Measurements from ENCODE around the gene ALDH8A1. TPM values are rescaled to one million over a fixed set of nuclear protein-coding genes. Genes with fewer than 3 reads are reported as not detected.

The ALDH8A1 gene
- polyA plus RNA-seq, 1 of the 3 experiments (the other 2 are of a cell fraction), result 0.25 TPM

DNA sequence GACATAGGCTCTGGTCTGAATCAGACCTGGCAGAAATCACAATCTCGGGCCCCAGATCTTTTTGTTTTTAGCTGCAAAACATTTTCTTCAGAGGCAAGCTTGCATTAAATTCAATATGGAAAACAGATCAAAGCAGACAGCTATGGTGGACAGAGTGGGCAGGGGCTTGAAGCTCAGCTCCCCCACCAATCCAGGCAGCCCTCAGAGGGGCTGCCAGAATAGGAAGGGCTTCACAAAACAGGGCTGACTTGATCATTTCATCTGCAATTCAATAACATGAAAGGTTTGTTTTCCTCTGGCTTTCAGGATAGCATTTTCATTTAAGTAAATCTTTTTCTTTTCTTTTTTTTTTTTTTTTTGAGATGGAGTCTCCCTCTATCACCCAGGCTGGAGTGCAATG is 49.2 kb upstream of the ALDH8A1 start (continued):
- TF ChIP-seq ZBTB33 (IDR thresholded peaks at IDR 0.05; ENCODE audit: borderline replicate concordance, low read depth) (no peak), NFIC (IDR thresholded peaks at IDR 0.05; ENCODE audit: borderline replicate concordance) (no peak), POLR2AphosphoS5 (IDR thresholded peaks at IDR 0.05; ENCODE audit: low read depth, low read length) (no peak), CHD2 (IDR thresholded peaks at IDR 0.05; ENCODE audit: low read length, partially characterized antibody) (no peak), ELF1 (IDR thresholded peaks at IDR 0.05) (no peak), MEF2A (IDR thresholded peaks at IDR 0.05; ENCODE audit: borderline replicate concordance, low read depth) (no peak), GATA2 (CRISPR knock-in tag; IDR thresholded peaks at IDR 0.05) (no peak), RAD21 (IDR thresholded peaks at IDR 0.05; ENCODE audit: low read length) (no peak), TCF12 (IDR thresholded peaks at IDR 0.05) (no peak)

DNA sequence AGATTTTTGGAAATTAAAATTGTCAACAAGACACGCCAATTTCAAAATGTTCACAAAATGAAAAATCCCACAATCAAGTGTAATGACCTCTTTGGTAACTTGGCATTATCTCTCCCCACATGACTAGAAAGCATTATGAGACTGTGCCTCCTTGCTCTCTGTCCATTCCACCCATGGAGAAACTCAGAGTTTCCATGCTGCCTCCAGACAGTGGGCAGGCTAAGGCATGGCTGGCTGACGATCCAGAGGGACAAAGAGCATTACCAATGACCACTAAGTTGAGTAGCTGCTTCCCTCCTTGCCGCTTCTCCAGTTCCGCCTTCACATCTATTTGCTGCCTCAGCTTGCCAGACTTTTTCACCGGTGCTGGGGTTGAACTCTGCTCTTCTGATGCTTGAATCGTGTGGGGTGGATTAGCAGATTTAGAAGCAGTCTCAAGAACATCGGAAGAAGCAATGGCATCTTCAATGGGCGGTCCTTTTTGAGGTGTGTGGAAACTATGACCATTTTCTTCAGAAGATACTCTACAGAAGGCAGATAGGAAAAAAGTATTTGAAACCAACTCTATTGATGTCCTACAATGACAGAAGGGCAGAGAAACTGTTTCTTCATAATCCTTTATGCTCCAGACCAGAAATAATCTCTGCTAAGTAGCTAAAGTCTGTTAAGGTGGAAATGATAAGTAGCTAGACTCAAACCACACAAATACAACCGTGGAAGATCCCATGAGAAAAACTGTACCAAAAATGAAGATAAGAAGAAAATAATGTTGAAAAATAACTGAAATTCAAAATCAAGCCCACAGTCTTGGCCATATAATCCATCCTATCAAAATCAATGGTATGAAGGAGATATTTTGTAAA is 47.5 kb upstream of the ALDH8A1 start:
- TF ChIP-seq TEAD4 (IDR thresholded peaks at IDR 0.05; ENCODE audit: borderline replicate concordance, insufficient read depth) (no peak), GATA2 (CRISPR knock-in tag; IDR thresholded peaks at IDR 0.05) (no peak), MAX (IDR thresholded peaks at IDR 0.05; ENCODE audit: low read depth) (no peak), ZBTB33 (IDR thresholded peaks at IDR 0.05; ENCODE audit: borderline replicate concordance, low read depth) (no peak), EZH2phosphoT487 (IDR thresholded peaks at IDR 0.05; ENCODE audit: borderline replicate concordance, low read depth) (no peak), TCF12 (IDR thresholded peaks at IDR 0.05) (no peak), USF2 (IDR thresholded peaks at IDR 0.05; ENCODE audit: borderline replicate concordance, low read depth, low read length) (no peak), MXI1 (IDR thresholded peaks at IDR 0.05; ENCODE audit: low read depth, low read length) (no peak), FOSL2 (IDR thresholded peaks at IDR 0.05; ENCODE audit: borderline replicate concordance, low read depth) (no peak), SIN3A (IDR thresholded peaks at IDR 0.05; ENCODE audit: borderline replicate concordance, low read depth, low read length) (no peak), JUND (IDR thresholded peaks at IDR 0.05) (no peak), CHD2 (IDR thresholded peaks at IDR 0.05; ENCODE audit: low read length, partially characterized antibody) (no peak), TAF1 (IDR thresholded peaks at IDR 0.05; ENCODE audit: borderline replicate concordance, low read depth, low read length) (no peak), RCOR1 (IDR thresholded peaks at IDR 0.05; ENCODE audit: low read length) (no peak), IRF3 (IDR thresholded peaks at IDR 0.05; ENCODE audit: low read depth, low read length) (no peak), GABPA (IDR thresholded peaks at IDR 0.05; ENCODE audit: low read depth) (no peak)
- TF ChIP-seq, protein P1, sequence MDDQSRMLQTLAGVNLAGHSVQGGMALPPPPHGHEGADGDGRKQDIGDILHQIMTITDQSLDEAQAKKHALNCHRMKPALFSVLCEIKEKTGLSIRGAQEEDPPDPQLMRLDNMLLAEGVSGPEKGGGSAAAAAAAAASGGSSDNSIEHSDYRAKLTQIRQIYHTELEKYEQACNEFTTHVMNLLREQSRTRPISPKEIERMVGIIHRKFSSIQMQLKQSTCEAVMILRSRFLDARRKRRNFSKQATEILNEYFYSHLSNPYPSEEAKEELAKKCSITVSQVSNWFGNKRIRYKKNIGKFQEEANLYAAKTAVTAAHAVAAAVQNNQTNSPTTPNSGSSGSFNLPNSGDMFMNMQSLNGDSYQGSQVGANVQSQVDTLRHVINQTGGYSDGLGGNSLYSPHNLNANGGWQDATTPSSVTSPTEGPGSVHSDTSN (IDR thresholded peaks at IDR 0.05), result no peak
- CTCF ChIA-PET, result interaction anchor here (1.0 kb wide), 1 partner anchor 841 kb away, joined by 3 read pairs; no protein-coding TSS in a partner anchor
- no peaks in the 10 kb centered on the region for H3K27me3 ChIP-seq (ENCODE audit: insufficient read depth)
- no peaks in the 10 kb centered on the region for H3K79me2 ChIP-seq (ENCODE audit: insufficient read depth)
- peaks cover 46 to 49% of the 10 kb centered on the region in 2 experiments for H3K36me3 ChIP-seq (replicated peaks in 1 of 2; ENCODE audit: control insufficient read depth in 1 of 2, insufficient read depth in 2 of 2, low read length in 1 of 2)
- DNase-seq, result no peak
- 96% methylated on average over 9 of the region's 9 CpGs for WGBS (ENCODE audit: low lambda C conversion rate)
- no peak overlapping the region for H3K4me3 ChIP-seq (ENCODE audit: low read depth in 2 of 2, low read length in 1 of 2)
- no peaks in the 10 kb centered on the region for H4K20me1 ChIP-seq (ENCODE audit: insufficient read depth)
- H3K4me2 ChIP-seq, result no peak overlapping the region
- H3K4me1 ChIP-seq (ENCODE audit: control insufficient read depth in 1 of 2, insufficient read depth in 2 of 2, low read depth in 1 of 2, low read length in 1 of 2), result no peaks in the 10 kb centered on the region; a peak in 2 of 4 replicates
- H3K9ac ChIP-seq, result no peak overlapping the region
- no peaks in the 10 kb centered on the region for H3K9me2 ChIP-seq
- no peaks in the 10 kb centered on the region for H3K9me3 ChIP-seq
- H3K27ac ChIP-seq (ENCODE audit: low read depth in 2 of 2, low read length in 1 of 2), result no peak overlapping the region
- H3F3A ChIP-seq (replicated peaks; ENCODE audit: insufficient read depth), result peaks cover 4% of the 10 kb centered on the region
- POLR2A ChIA-PET, result no interaction called here
- H2AFZ ChIP-seq (ENCODE audit: low read depth), result no peak overlapping the region
